GM12891 (cell line): ENCODE data around the gene GPR173. TPM values are rescaled to one million over a fixed set of nuclear protein-coding genes. Genes with fewer than 3 reads are reported as not detected.

Source experiments
- DNase-seq: peaks from one replicate; pipeline ENCODE4 v3.0.0; 2011; ENCODE audit warnings: low spot score; ENCODE audit not compliant: insufficient read length
- FAIRE-seq: peaks from 2 replicates; lab custom pipeline; 2011; peaks lifted over from hg19 to GRCh38; lab: Jason Lieb, UNC
- PAX5 ChIP-seq: IDR thresholded peaks from 2 replicates; pipeline ENCODE4 v1.6.1; 2011; ENCODE audit warnings: low read length, moderate library complexity, mild to moderate bottlenecking; ENCODE audit not compliant: insufficient read depth, severe bottlenecking
- POLR2A ChIP-seq: IDR thresholded peaks from 2 replicates; pipeline ENCODE4 v1.6.1; 2011; ENCODE audit warnings: low read depth, low read length, control low read depth
- POLR2AphosphoS5 ChIP-seq: IDR thresholded peaks from 2 replicates; pipeline ENCODE4 v1.6.1; 2011; ENCODE audit warnings: low read depth, low read length, control low read depth
- POU2F2 ChIP-seq: IDR thresholded peaks from 2 replicates; pipeline ENCODE4 v1.6.1; 2011; ENCODE audit warnings: low read depth, mild to moderate bottlenecking, control low read depth, low read length, moderate library complexity
- SPI1 ChIP-seq: IDR thresholded peaks from 2 replicates; pipeline ENCODE4 v1.6.1; 2011; ENCODE audit warnings: low read depth, low read length, control low read depth
- TAF1 ChIP-seq: IDR thresholded peaks from 2 replicates; pipeline ENCODE4 v1.6.1; 2011; ENCODE audit warnings: low read depth, low read length, control low read depth
- polyA plus RNA-seq: library from polyadenylated mRNA; unstranded; fragments of >200 nt; gene quantifications from one replicate; pipeline ENCODE4 v1.2.1, GENCODE V29; 2012; ENCODE audit warnings: low read depth, missing spikeins, inconsistent platforms; ENCODE audit not compliant: missing spikeins

Gene GPR173
- not detected for polyA plus RNA-seq

GRCh38 chrX:53048169-53049126 lies at the start of gene GPR173:
TSS of gene GPR173 (plus strand) at chrX:53048789. CDS start at chrX:53076622, 27,833 bp downstream.
- TF ChIP-seq POLR2A, result no peak
- no peak for TF ChIP-seq SPI1
- no peak for TF ChIP-seq TAF1
- TF ChIP-seq POU2F2, result no peak
- no peak for TF ChIP-seq PAX5
- TF ChIP-seq POLR2AphosphoS5, result no peak
- FAIRE-seq (no peak), DNase-seq (no peak)

DNA sequence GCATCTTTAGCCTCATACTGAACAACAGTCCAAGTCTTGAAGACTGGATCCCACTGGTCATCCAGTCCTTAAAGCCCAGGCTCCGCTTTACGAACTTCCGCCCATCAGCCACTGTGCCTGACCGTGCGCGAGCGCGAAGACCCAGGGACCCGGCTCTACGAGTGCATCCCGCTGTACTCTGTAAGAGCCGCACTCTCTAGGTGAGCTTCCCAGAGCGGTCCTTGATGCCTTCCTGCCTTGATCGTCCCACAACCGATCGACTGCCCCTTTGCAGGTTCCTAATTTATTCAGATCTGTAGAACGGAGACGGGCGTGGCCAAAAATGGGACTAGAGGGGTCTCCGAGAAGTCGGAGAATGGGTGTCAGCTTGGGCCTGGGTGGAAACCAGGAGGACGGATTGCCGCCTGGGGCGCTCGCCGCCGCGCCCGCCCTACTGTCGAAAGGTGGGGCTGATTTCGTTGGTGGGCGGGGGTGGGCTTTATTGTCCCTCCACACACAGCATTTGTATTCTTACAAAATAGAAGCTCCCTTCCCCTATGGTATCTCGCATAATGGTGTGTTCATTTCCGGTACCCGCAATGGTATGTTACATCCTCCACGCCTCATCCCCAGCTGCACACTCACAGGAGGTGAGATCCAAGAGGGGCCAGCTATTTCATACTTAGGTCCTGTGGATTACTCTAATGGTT lies 48.0 kb upstream of the GPR173 start:
- DNase-seq (no peak), FAIRE-seq (no peak)
- TF ChIP-seq POLR2A (no peak), TAF1 (no peak), SPI1 (no peak), POU2F2 (no peak), PAX5 (no peak), POLR2AphosphoS5 (no peak)

GRCh38 chrX:53001958-53002357 lies 46.6 kb upstream of the GPR173 start:
- no peak for FAIRE-seq
- TF ChIP-seq POLR2AphosphoS5 (no peak), POLR2A (no peak), PAX5 (no peak), POU2F2 (no peak), TAF1 (no peak), SPI1 (no peak)
- no peak for DNase-seq

- no peak for DNase-seq
- FAIRE-seq, result no peak
- TF ChIP-seq SPI1, result no peak
- no peak for TF ChIP-seq PAX5
- no peak for TF ChIP-seq POLR2AphosphoS5
- no peak for TF ChIP-seq POU2F2
- TF ChIP-seq POLR2A, result no peak
- TF ChIP-seq TAF1, result no peak
Measured at GRCh38 chrX:53003111-53003510, 45.5 kb upstream of the GPR173 start.

GRCh38 chrX:53004038-53004437 lies 44.6 kb upstream of the GPR173 start:
- FAIRE-seq (no peak), DNase-seq (no peak)
- TF ChIP-seq TAF1 (no peak), POLR2A (no peak), POU2F2 (no peak), SPI1 (no peak), POLR2AphosphoS5 (no peak), PAX5 (no peak)

GRCh38 chrX:53004811-53005210 lies 43.8 kb upstream of the GPR173 start:
- DNase-seq, result no peak
- no peak for FAIRE-seq
- TF ChIP-seq TAF1 (no peak), POLR2A (no peak), SPI1 (no peak), PAX5 (no peak), POU2F2 (no peak), POLR2AphosphoS5 (no peak)

GRCh38 chrX:53005327-53005726 lies 43.3 kb upstream of the GPR173 start:
- DNase-seq (no peak), FAIRE-seq (no peak)
- no peak for TF ChIP-seq SPI1
- no peak for TF ChIP-seq POLR2A
- TF ChIP-seq POU2F2, result no peak
- no peak for TF ChIP-seq PAX5
- no peak for TF ChIP-seq POLR2AphosphoS5
- TF ChIP-seq TAF1, result no peak

- TF ChIP-seq TAF1 (no peak), PAX5 (no peak), POLR2AphosphoS5 (no peak), POLR2A (no peak), POU2F2 (no peak), SPI1 (no peak)
- no peak for FAIRE-seq
- DNase-seq, result no peak
Measured at GRCh38 chrX:53009032-53009431, 39.6 kb upstream of the GPR173 start.

DNA sequence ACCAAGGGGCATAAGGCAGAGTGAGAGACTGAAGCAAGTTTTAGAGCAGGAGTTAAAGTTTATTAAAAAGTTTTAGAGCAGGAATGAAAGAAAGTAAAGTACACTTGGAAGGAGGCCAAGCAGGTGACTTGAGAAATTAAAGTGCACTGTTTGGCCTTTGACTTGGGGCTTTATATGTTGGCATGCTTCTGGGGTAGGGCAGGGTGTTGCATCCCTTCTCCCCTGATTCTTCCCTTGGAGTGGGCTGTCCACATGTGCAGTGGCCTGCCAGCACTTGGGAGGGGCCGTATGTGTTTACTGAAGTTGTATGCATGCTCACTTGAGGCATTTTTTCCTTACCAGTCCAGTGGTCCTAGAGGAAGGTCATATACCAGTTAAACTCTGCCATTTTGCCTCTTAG lies 35.3 kb upstream of the GPR173 start:
- no peak for DNase-seq
- TF ChIP-seq TAF1 (no peak), SPI1 (no peak), POU2F2 (no peak), PAX5 (no peak), POLR2A (no peak), POLR2AphosphoS5 (no peak)
- FAIRE-seq, result no peak
